Stimulated activated CD4-positive, alpha-beta T cell treated with anti-CD3 and anti-CD28 coated beads, Interleukin-15, amount 100 ng/mL, for 1 hour (primary cell): Measurements from ENCODE around the gene PKNOX2.

Source experiments
- DNase-seq, 2 donors: peaks; one replicate each; pipeline ENCODE4 v3.0.0-alpha.2; 2020; ENCODE audit warnings: low read depth in 1 of 2, low spot score in 1 of 2

PKNOX2 gene

GRCh38 chr11:125281831-125282595 lies 117.5 kb downstream of the PKNOX2 start:
- DNase-seq, result no peak

GRCh38 chr11:125282596-125282914 lies 118.0 kb downstream of the PKNOX2 start:
- no peak for DNase-seq

- no peak for DNase-seq
Observed at GRCh38 chr11:125284245-125284850, 119.8 kb downstream of the PKNOX2 start.

GRCh38 chr11:125285844-125286243 lies 121.3 kb downstream of the PKNOX2 start:
- no peak for DNase-seq

GRCh38 chr11:125286486-125286885 lies 121.9 kb downstream of the PKNOX2 start:
- DNase-seq, result no peak

GRCh38 chr11:125287491-125288210 lies 123.1 kb downstream of the PKNOX2 start:
- DNase-seq, result no peak

GRCh38 chr11:125289419-125290098 lies 125.0 kb downstream of the PKNOX2 start:
- no peak for DNase-seq

GRCh38 chr11:125290263-125290662 lies 125.7 kb downstream of the PKNOX2 start:
- no peak for DNase-seq

- no peak for DNase-seq
Observed at GRCh38 chr11:125292100-125292499, 127.5 kb downstream of the PKNOX2 start.

GRCh38 chr11:125293596-125293995 lies 129.0 kb downstream of the PKNOX2 start:
- DNase-seq, result no peak

GRCh38 chr11:125295931-125296330 lies 131.4 kb downstream of the PKNOX2 start:
- no peak for DNase-seq

- no peak for DNase-seq
Observed at GRCh38 chr11:125297346-125297915, 132.9 kb downstream of the PKNOX2 start.

- no peak for DNase-seq
Observed at GRCh38 chr11:125299061-125299615, 134.6 kb downstream of the PKNOX2 start.

- no peak for DNase-seq
Observed at GRCh38 chr11:125299821-125300220, 135.3 kb downstream of the PKNOX2 start.

GRCh38 chr11:125300791-125301218 lies 136.3 kb downstream of the PKNOX2 start:
- DNase-seq, result no peak

- DNase-seq, result no peak
Observed at GRCh38 chr11:125301346-125301745, 136.8 kb downstream of the PKNOX2 start.

GRCh38 chr11:125303186-125303585 lies 138.6 kb downstream of the PKNOX2 start:
- DNase-seq, result no peak

GRCh38 chr11:125303694-125304093 lies 139.1 kb downstream of the PKNOX2 start:
- no peak for DNase-seq

GRCh38 chr11:125304136-125304535 lies 139.6 kb downstream of the PKNOX2 start:
- no peak for DNase-seq

- no peak for DNase-seq
Observed at GRCh38 chr11:125304876-125305275, 140.3 kb downstream of the PKNOX2 start.

- no peak for DNase-seq
Observed at GRCh38 chr11:125305345-125305744, 140.8 kb downstream of the PKNOX2 start.
